CD4-positive, alpha-beta memory T cell (primary cell): ENCODE measurements around the gene ROBO3. TPM values are rescaled to one million over a fixed set of nuclear protein-coding genes. Genes with fewer than 3 reads are reported as not detected.

ENCODE experiments used
- CTCF ChIA-PET: fragments of 350-600 bp; sonication (Branson Sonifier 250); formaldehyde crosslinking; loops from one replicate; lab custom pipeline; 2021; ENCODE audit warnings: inconsistent platforms; ENCODE audit not compliant: partially characterized antibody; lab: Charles Lee
- POLR2A ChIA-PET: fragments of 350-600 bp; sonication (Branson Sonifier 250); formaldehyde crosslinking; loops from one replicate; lab custom pipeline; 2021; ENCODE audit not compliant: partially characterized antibody; lab: Charles Lee
- DNase-seq, 5 donors: peaks; one replicate each; pipeline versions ENCODE4 v3.0.0 to v3.0.0-alpha.2; 2020 to 2022; ENCODE audit warnings: mixed read lengths in 1 of 5
- H3K27ac ChIP-seq: one replicate; pipeline ENCODE4 v1.7.0; 2013; ENCODE audit warnings: low read depth, low read length
- H3K27me3 ChIP-seq: 2 replicates; pipeline ENCODE4 v1.7.0; 2013; ENCODE audit warnings: mild to moderate bottlenecking, low read length, moderate library complexity; ENCODE audit not compliant: insufficient read depth
- H3K36me3 ChIP-seq: 2 replicates; pipeline ENCODE4 v1.7.0; 2013; ENCODE audit warnings: mild to moderate bottlenecking, low read length, moderate library complexity; ENCODE audit not compliant: insufficient read depth
- H3K4me1 ChIP-seq: 2 replicates; pipeline ENCODE4 v1.7.0; 2013; ENCODE audit warnings: mild to moderate bottlenecking, low read length, moderate library complexity; ENCODE audit not compliant: insufficient read depth
- H3K4me3 ChIP-seq, 2 donors: one replicate each; pipeline ENCODE4 v1.7.0; 2013; ENCODE audit warnings: low read length in 2 of 2, mild to moderate bottlenecking in 1 of 2
- H3K9me3 ChIP-seq, 2 donors: one replicate each; pipeline ENCODE4 v1.7.0; 2013; ENCODE audit warnings: low read length in 2 of 2, control low read depth in 1 of 2; ENCODE audit not compliant: control insufficient read depth in 1 of 2
- H3K27ac Mint-ChIP-seq, 7 donors: one replicate each; pipeline ENCODE4 v1.8.0; 2020 to 2021; ENCODE audit warnings: mixed read lengths in 7 of 7, mild to moderate bottlenecking in 6 of 7, inconsistent platforms in 3 of 7, moderate library complexity in 3 of 7
- H3K27me3 Mint-ChIP-seq, 2 donors: one replicate each; pipeline ENCODE4 v1.8.0; 2020 to 2021; ENCODE audit warnings: mixed read lengths in 2 of 2
- H3K36me3 Mint-ChIP-seq, 2 donors: one replicate each; pipeline ENCODE4 v1.8.0; 2020 to 2021; ENCODE audit warnings: mixed read lengths in 2 of 2, inconsistent platforms in 1 of 2, mild to moderate bottlenecking in 1 of 2
- H3K4me1 Mint-ChIP-seq, 4 donors: one replicate each; pipeline ENCODE4 v1.8.0; 2020 to 2021; ENCODE audit warnings: mixed read lengths in 4 of 4, mild to moderate bottlenecking in 1 of 4
- H3K4me3 Mint-ChIP-seq, 8 donors: one replicate each; pipeline ENCODE4 v1.8.0; 2020 to 2021; ENCODE audit warnings: mixed read lengths in 8 of 8, mild to moderate bottlenecking in 7 of 8, moderate library complexity in 6 of 8, inconsistent platforms in 3 of 8
- H3K9me3 Mint-ChIP-seq, 8 donors: one replicate each; pipeline ENCODE4 v1.8.0; 2020 to 2021; ENCODE audit warnings: mixed read lengths in 8 of 8, mild to moderate bottlenecking in 5 of 8, inconsistent platforms in 3 of 8, moderate library complexity in 1 of 8
- intact Hi-C: fragments of 100-400 bp; cut with micrococcal nuclease; formaldehyde crosslinking; loops from one replicate; pipeline ENCODE4 v1.15.1; 2023
- polyA plus RNA-seq, 2 donors: library from polyadenylated mRNA; unstranded; fragments of 300-500 nt; fragmentation: Illumina TruSeq; gene quantifications; one replicate each; pipeline ENCODE4 v1.2.3, GENCODE V29; 2021
- total RNA-seq, 2 experiments: library from RNA; stranded (reverse); gene quantifications; one replicate each; pipeline ENCODE4 v1.2.3, GENCODE V29; 2021

The ROBO3 gene
- total and polyA plus RNA-seq, 4 experiments from 2014 or later: 0.70 to 18.1 (median 9.1) TPM

DNA sequence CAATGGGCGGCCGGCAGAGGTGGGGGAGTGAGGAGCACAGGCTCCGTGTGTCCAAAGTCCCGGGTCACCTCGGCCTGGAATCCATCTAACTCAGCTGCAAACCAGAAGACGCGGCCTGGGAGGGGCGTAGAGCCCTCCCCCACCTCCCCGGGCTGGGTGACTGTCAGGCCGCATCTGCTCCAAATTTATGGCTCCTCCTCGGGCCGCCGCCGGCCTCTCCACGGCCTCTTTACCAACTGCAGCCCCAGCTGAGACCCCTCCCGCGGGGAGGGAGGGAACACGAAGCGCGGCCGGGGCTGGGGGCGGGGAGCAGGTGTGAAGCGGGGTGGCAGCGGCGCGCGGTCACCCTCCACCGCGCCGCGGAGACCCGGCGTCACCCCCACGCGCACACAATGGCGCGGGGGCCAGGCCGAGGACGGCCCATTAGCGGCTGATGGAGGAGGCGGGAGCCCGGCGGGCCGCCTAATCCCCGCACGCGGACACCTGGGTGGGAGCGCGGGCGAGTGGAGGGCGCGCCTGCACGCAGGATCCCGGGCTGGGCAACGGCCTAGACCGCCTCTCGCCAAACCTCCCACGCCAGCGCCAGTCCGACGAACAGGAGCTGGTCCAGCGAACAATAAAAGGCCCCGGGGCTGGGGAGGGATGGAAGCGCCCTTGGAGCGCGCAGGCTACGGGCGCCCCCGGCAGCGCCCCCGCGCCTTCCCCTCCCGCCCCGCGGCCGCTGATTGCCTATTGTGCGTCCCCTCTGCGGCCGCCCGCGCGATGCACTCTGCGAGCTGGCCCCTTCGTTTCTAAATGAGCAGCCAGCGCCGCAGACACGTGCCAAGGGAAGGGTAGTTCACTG, 25.9 kb upstream of the ROBO3 start:
- Mint-ChIP-seq H3K9me3 (no peaks in the 10 kb centered on the region), H3K27me3 (peaks cover 50 to 69% of the 10 kb centered on the region in 2 donors), H3K36me3 (no peaks in the 10 kb centered on the region), H3K27ac (no peak overlapping the region), H3K4me3 (peak overlapping the region in 7 of 8 donors; percentile 10 to 68 (median 53)), H3K4me1 (peaks cover 8 to 25% (median 17%) of the 10 kb centered on the region in 4 donors)
- DNase-seq: no peak
- Histone ChIP-seq H3K9me3 (no peaks in the 10 kb centered on the region), H3K36me3 (no peaks in the 10 kb centered on the region), H3K4me3 (no peak overlapping the region), H3K4me1 (peaks cover 10% of the 10 kb centered on the region), H3K27me3 (peaks cover 53% of the 10 kb centered on the region), H3K27ac (no peak overlapping the region)
- intact Hi-C loops: no loop called here
- CTCF ChIA-PET: interaction anchor here (1.2 to 9.8 kb wide), 7 partner anchors 26 to 195 kb away, joined by 4 to 166 read pairs (median 21); partner anchors contain the start of genes ESAM, MSANTD2, ROBO3 and SIAE
- POLR2A ChIA-PET: interaction anchor here (1.4 kb wide), 1 partner anchor 169 kb away, joined by 4 read pairs; no protein-coding TSS in a partner anchor

GRCh38 chr11:124839972-124840621, 25.1 kb upstream of the ROBO3 start:
- intact Hi-C loops: no loop called here
- no peak for DNase-seq
- Histone ChIP-seq H3K27me3 (peaks cover 60% of the 10 kb centered on the region), H3K4me1 (peaks cover 15% of the 10 kb centered on the region), H3K27ac (no peak overlapping the region), H3K9me3 (no peaks in the 10 kb centered on the region), H3K4me3 (no peak overlapping the region), H3K36me3 (no peaks in the 10 kb centered on the region)
- ChIA-PET CTCF (interaction anchor here (1.2 to 9.8 kb wide), 3 partner anchors 26 to 169 kb away, joined by 4 to 166 read pairs (median 98); partner anchors contain the start of genes MSANTD2, SIAE and SPA17), POLR2A (interaction anchor here (1.4 kb wide), 1 partner anchor 169 kb away, joined by 4 read pairs; no protein-coding TSS in a partner anchor)
- no peaks in the 10 kb centered on the region for H3K36me3 Mint-ChIP-seq
- H3K27ac Mint-ChIP-seq: no peak overlapping the region
- H3K9me3 Mint-ChIP-seq: no peaks in the 10 kb centered on the region
- H3K4me3 Mint-ChIP-seq: peak overlapping the region; percentile 45 to 68 (median 59)
- H3K27me3 Mint-ChIP-seq: peaks cover 57 to 75% of the 10 kb centered on the region in 2 donors
- H3K4me1 Mint-ChIP-seq: peaks cover 8 to 28% (median 18%) of the 10 kb centered on the region in 4 donors

- Mint-ChIP-seq H3K9me3 (peaks cover 0 to 2% (median 0%) of the 10 kb centered on the region in 8 donors), H3K36me3 (no peaks in the 10 kb centered on the region), H3K4me3 (peak overlapping the region in 1 of 8 donors; percentile 66), H3K4me1 (peaks cover 8 to 28% (median 18%) of the 10 kb centered on the region in 4 donors), H3K27ac (no peak overlapping the region), H3K27me3 (peaks cover 62 to 77% of the 10 kb centered on the region in 2 donors)
- Histone ChIP-seq H3K36me3 (no peaks in the 10 kb centered on the region), H3K4me3 (no peak overlapping the region), H3K4me1 (peaks cover 15% of the 10 kb centered on the region), H3K27ac (no peak overlapping the region), H3K27me3 (peaks cover 66% of the 10 kb centered on the region), H3K9me3 (no peaks in the 10 kb centered on the region)
- ChIA-PET POLR2A (interaction anchor here (1.4 kb wide), 1 partner anchor 170 kb away, joined by 4 read pairs; no protein-coding TSS in a partner anchor), CTCF (interaction anchor here (8.6 to 9.8 kb wide), 2 partner anchors 43 to 169 kb away, joined by 98 to 166 read pairs; partner anchors contain the start of genes MSANTD2, SIAE and SPA17)
- DNase-seq: no peak
- intact Hi-C loops: no loop called here
These were observed 24.6 kb upstream of the ROBO3 start for GRCh38 chr11:124840666-124841065.

DNA sequence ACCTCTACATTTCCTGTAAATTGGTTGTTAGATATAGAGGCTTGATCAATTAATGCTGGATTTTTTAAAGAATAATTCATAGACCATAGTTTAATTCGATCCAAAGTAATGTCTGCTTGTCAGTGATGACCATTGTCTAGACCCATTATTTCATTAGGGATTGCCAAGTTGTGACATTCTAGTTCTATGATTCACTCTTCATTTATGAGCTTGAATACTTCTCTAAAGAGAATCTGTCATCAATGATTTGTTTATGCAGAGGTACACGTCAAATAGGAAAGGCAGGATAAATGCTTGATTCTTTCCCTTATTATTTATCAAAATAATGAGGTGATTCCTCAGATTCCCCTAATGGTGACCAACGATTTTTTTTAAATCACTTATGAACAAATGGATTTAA, 24.0 kb upstream of the ROBO3 start:
- peaks cover 13% of the 10 kb centered on the region for H3K4me1 ChIP-seq
- Mint-ChIP-seq H3K36me3 (no peaks in the 10 kb centered on the region), H3K27me3 (peaks cover 67 to 81% of the 10 kb centered on the region in 2 donors), H3K27ac (no peak overlapping the region), H3K9me3 (peaks cover 0 to 2% (median 0%) of the 10 kb centered on the region in 8 donors), H3K4me3 (peak overlapping the region in 1 of 8 donors; percentile 55), H3K4me1 (peaks cover 8 to 27% (median 17%) of the 10 kb centered on the region in 4 donors)
- no peak for DNase-seq
- intact Hi-C loops: no loop called here
- no peak overlapping the region for H3K27ac ChIP-seq
- ChIA-PET CTCF (interaction anchor here (1.1 to 1.4 kb wide), 2 partner anchors 25 to 172 kb away, joined by 4 to 5 read pairs; no protein-coding TSS in a partner anchor), POLR2A (no interaction called here)
- H3K9me3 ChIP-seq: no peaks in the 10 kb centered on the region
- H3K27me3 ChIP-seq: peaks cover 66% of the 10 kb centered on the region
- H3K36me3 ChIP-seq: no peaks in the 10 kb centered on the region
- no peak overlapping the region for H3K4me3 ChIP-seq

GRCh38 chr11:124841840-124842239, 23.4 kb upstream of the ROBO3 start:
- Mint-ChIP-seq H3K9me3 (peaks cover 0 to 2% (median 0%) of the 10 kb centered on the region in 8 donors), H3K36me3 (no peaks in the 10 kb centered on the region), H3K27ac (no peak overlapping the region), H3K27me3 (peaks cover 72 to 82% of the 10 kb centered on the region in 2 donors), H3K4me1 (peaks cover 6 to 23% (median 13%) of the 10 kb centered on the region in 4 donors), H3K4me3 (no peak overlapping the region)
- H3K36me3 ChIP-seq: no peaks in the 10 kb centered on the region
- no peak overlapping the region for H3K27ac ChIP-seq
- CTCF ChIA-PET: interaction anchor here (0.5 to 1.4 kb wide), 3 partner anchors 24 to 172 kb away, joined by 3 to 5 read pairs (median 4); no protein-coding TSS in a partner anchor
- intact Hi-C loops: no loop called here
- peaks cover 66% of the 10 kb centered on the region for H3K27me3 ChIP-seq
- POLR2A ChIA-PET: no interaction called here
- peaks cover 10% of the 10 kb centered on the region for H3K4me1 ChIP-seq
- no peak for DNase-seq
- H3K9me3 ChIP-seq: no peaks in the 10 kb centered on the region
- H3K4me3 ChIP-seq: no peak overlapping the region

- DNase-seq: no peak
- peaks cover 3 to 18% (median 9%) of the 10 kb centered on the region in 4 donors for H3K4me1 Mint-ChIP-seq
- no peak overlapping the region for H3K4me3 Mint-ChIP-seq
- no peak overlapping the region for H3K27ac ChIP-seq
- H3K27me3 Mint-ChIP-seq: peaks cover 74 to 82% of the 10 kb centered on the region in 2 donors
- ChIA-PET CTCF (interaction anchor here (0.5 to 1.4 kb wide), 3 partner anchors 24 to 173 kb away, joined by 3 to 5 read pairs (median 4); no protein-coding TSS in a partner anchor), POLR2A (no interaction called here)
- no peaks in the 10 kb centered on the region for H3K36me3 Mint-ChIP-seq
- peaks cover 0 to 2% (median 0%) of the 10 kb centered on the region in 8 donors for H3K9me3 Mint-ChIP-seq
- no peak overlapping the region for H3K27ac Mint-ChIP-seq
- no peak overlapping the region for H3K4me3 ChIP-seq
- peaks cover 66% of the 10 kb centered on the region for H3K27me3 ChIP-seq
- H3K4me1 ChIP-seq: peaks cover 10% of the 10 kb centered on the region
- intact Hi-C loops: no loop called here
- H3K9me3 ChIP-seq: no peaks in the 10 kb centered on the region
- H3K36me3 ChIP-seq: no peaks in the 10 kb centered on the region
These were observed 22.9 kb upstream of the ROBO3 start for GRCh38 chr11:124842305-124842704.
